NAMALWA (cell line): ENCODE data around the gene TMEM62.

Source experiments
- DNase-seq: peaks from one replicate; pipeline ENCODE4 v3.0.0-alpha.2; 2015; ENCODE audit warnings: low spot score

Gene TMEM62

GRCh38 chr15:43133430-43134156, at the start of gene TMEM62:
TSS of gene TMEM62 (plus strand) at chr15:43133586. CDS start at chr15:43133803, 217 bp downstream.
- peak; percentile 92 for DNase-seq

GRCh38 chr15:43085921-43086320, 47.5 kb upstream of the TMEM62 start:
- no peak for DNase-seq

GRCh38 chr15:43086551-43086950, 46.8 kb upstream of the TMEM62 start:
- DNase-seq = no peak

- DNase-seq = no peak
Observed at GRCh38 chr15:43091859-43092258, 41.5 kb upstream of the TMEM62 start.

- DNase-seq = no peak
Observed at GRCh38 chr15:43093026-43093425, 40.4 kb upstream of the TMEM62 start.

- DNase-seq = no peak
Observed at GRCh38 chr15:43094416-43095030, 38.9 kb upstream of the TMEM62 start.

- no peak for DNase-seq
Observed at GRCh38 chr15:43095243-43095642, 38.1 kb upstream of the TMEM62 start.

- DNase-seq = no peak
Observed at GRCh38 chr15:43095708-43096347, 37.6 kb upstream of the TMEM62 start.

GRCh38 chr15:43096411-43096810, 37.0 kb upstream of the TMEM62 start:
- DNase-seq = no peak

- no peak for DNase-seq
Observed at GRCh38 chr15:43099105-43099845, 34.1 kb upstream of the TMEM62 start.

GRCh38 chr15:43100971-43101370, 32.4 kb upstream of the TMEM62 start:
- no peak for DNase-seq

GRCh38 chr15:43102187-43102586, 31.2 kb upstream of the TMEM62 start:
- DNase-seq = no peak

- no peak for DNase-seq
Observed at GRCh38 chr15:43103907-43104306, 29.5 kb upstream of the TMEM62 start.

GRCh38 chr15:43104426-43104825, 29.0 kb upstream of the TMEM62 start:
- no peak for DNase-seq

- peak; percentile 65 for DNase-seq
Observed at GRCh38 chr15:43105077-43105736, 28.2 kb upstream of the TMEM62 start.

- DNase-seq = peak; percentile 97
Observed at GRCh38 chr15:43105778-43106485, 27.5 kb upstream of the TMEM62 start, which contains the start of gene UBR1. TSS of gene UBR1 (minus strand) at chr15:43106038. CDS start at chr15:43106022, 16 bp downstream.

- DNase-seq = no peak
Observed at GRCh38 chr15:43106486-43106829, 26.9 kb upstream of the TMEM62 start.

- DNase-seq = no peak
Observed at GRCh38 chr15:43107751-43108150, 25.6 kb upstream of the TMEM62 start.

- no peak for DNase-seq
Observed at GRCh38 chr15:43111354-43111753, 22.0 kb upstream of the TMEM62 start.

GRCh38 chr15:43118286-43118685, 15.1 kb upstream of the TMEM62 start:
- DNase-seq = no peak

- no peak for DNase-seq
Observed at GRCh38 chr15:43118829-43119228, 14.6 kb upstream of the TMEM62 start.
